IMR-90 (cell line): ENCODE results near the gene HOXA5. TPM values are rescaled to one million over a fixed set of nuclear protein-coding genes. Genes with fewer than 3 reads are reported as not detected.

Experiments
- ATAC-seq: fragments of 200-7000 bp; cut with Tn5 transposase; 2 replicates; pipeline ENCODE4 v1.9.1; 2020; ENCODE audit warnings: low read depth, mild to moderate bottlenecking, moderate library complexity
- BruUV-seq: library from RNA; stranded (reverse); fragments of 400-500 nt; replicated peaks from 2 replicates; lab custom pipeline; 2021; lab: Mats Ljungman, UMichigan
- CTCF ChIA-PET: fragments of 300-600 bp; formaldehyde crosslinking; extraction: SDS; loops from one replicate; lab custom pipeline; 2021; ENCODE audit warnings: antibody characterized with exemption; lab: Yijun Ruan, JAX
- POLR2A ChIA-PET: fragments of 300-600 bp; sonication (Branson Sonifier 250); formaldehyde crosslinking; loops from one replicate; lab custom pipeline; 2022; ENCODE audit warnings: antibody characterized with exemption; ENCODE audit not compliant: unreplicated experiment; lab: Charles Lee
- DNase-seq: peaks from one replicate; pipeline ENCODE4 v3.0.0; 2013
- H2AFZ ChIP-seq: replicated peaks from 2 replicates; pipeline ENCODE3; 2013; ENCODE audit warnings: low read length, mild to moderate bottlenecking; ENCODE audit not compliant: poor library complexity
- H2AK5ac ChIP-seq: 2 replicates; pipeline ENCODE4 v1.6.1; 2013; ENCODE audit warnings: low read depth, low read length, inconsistent platforms
- H2AK9ac ChIP-seq: replicated peaks from 2 replicates; pipeline ENCODE3; 2013; ENCODE audit warnings: mild to moderate bottlenecking, low read depth, low read length, moderate library complexity; ENCODE audit not compliant: poor library complexity
- H2BK120ac ChIP-seq: 2 replicates; pipeline ENCODE4 v1.6.1; 2013; ENCODE audit warnings: low read depth, low read length, inconsistent platforms
- H2BK15ac ChIP-seq: 3 replicates; pipeline ENCODE4 v1.6.1; 2013; ENCODE audit warnings: low read depth, low read length, inconsistent platforms
- H2BK20ac ChIP-seq: 2 replicates; pipeline ENCODE4 v1.6.1; 2013; ENCODE audit warnings: low read depth, mild to moderate bottlenecking, inconsistent platforms, low read length, moderate library complexity
- H2BK5ac ChIP-seq: 2 replicates; pipeline ENCODE4 v1.6.1; 2013; ENCODE audit warnings: mild to moderate bottlenecking, low read depth, low read length, inconsistent platforms; ENCODE audit not compliant: poor library complexity, severe bottlenecking
- H3K14ac ChIP-seq: replicated peaks from 2 replicates; pipeline ENCODE4 v1.6.1; 2013; ENCODE audit warnings: low read depth, low read length, inconsistent platforms
- H3K18ac ChIP-seq: 2 replicates; pipeline ENCODE4 v1.6.1; 2013; ENCODE audit warnings: low read depth, low read length, control low read depth
- H3K23ac ChIP-seq: 2 replicates; pipeline ENCODE4 v1.6.1; 2013; ENCODE audit warnings: low read depth, low read length, inconsistent platforms
- H3K27ac ChIP-seq: 2 replicates; pipeline ENCODE4 v1.5.1; 2013; ENCODE audit warnings: mild to moderate bottlenecking, control low read depth, low read length; ENCODE audit not compliant: insufficient read depth
- H3K27me3 ChIP-seq: 2 replicates; pipeline ENCODE4 v1.6.1; 2013; ENCODE audit warnings: low read length; ENCODE audit not compliant: control insufficient read depth, insufficient read depth
- H3K36me3 ChIP-seq: 2 replicates; pipeline ENCODE4 v1.6.1; 2013; ENCODE audit warnings: low read length, mixed read lengths; ENCODE audit not compliant: control insufficient read depth, insufficient read depth
- H3K4ac ChIP-seq: 2 replicates; pipeline ENCODE4 v1.6.1; 2013; ENCODE audit warnings: low read depth, low read length, inconsistent platforms
- H3K4me1 ChIP-seq: 2 replicates; pipeline ENCODE4 v1.6.1; 2013; ENCODE audit warnings: low read length, mixed read lengths; ENCODE audit not compliant: control insufficient read depth, insufficient read depth
- H3K4me2 ChIP-seq: 2 replicates; pipeline ENCODE4 v1.6.1; 2013; ENCODE audit warnings: low read depth, mild to moderate bottlenecking, control low read depth, low read length, moderate library complexity
- H3K4me3 ChIP-seq: 2 replicates; pipeline ENCODE4 v1.5.1; 2013; ENCODE audit warnings: low read depth, mild to moderate bottlenecking, control low read depth, low read length, moderate library complexity; ENCODE audit not compliant: insufficient read depth
- H3K56ac ChIP-seq: 2 replicates; pipeline ENCODE4 v1.6.1; 2013; ENCODE audit warnings: low read length, inconsistent platforms; ENCODE audit not compliant: insufficient read depth; ENCODE audit errors: extremely low read depth
- H3K79me1 ChIP-seq, 2 experiments: 2 replicates each; pipeline ENCODE4 v1.6.1; 2013; ENCODE audit warnings: low read length in 2 of 2, inconsistent platforms in 1 of 2, low read depth in 1 of 2
- H3K9ac ChIP-seq: 2 replicates; pipeline ENCODE4 v1.6.1; 2013; ENCODE audit warnings: low read depth, low read length, control low read depth
- H3K9me1 ChIP-seq: 2 replicates; pipeline ENCODE4 v1.6.1; 2013; ENCODE audit warnings: low read length, inconsistent platforms; ENCODE audit not compliant: insufficient read depth
- H3K9me3 ChIP-seq: 2 replicates; pipeline ENCODE4 v1.6.1; 2013; ENCODE audit warnings: low read length; ENCODE audit not compliant: control insufficient read depth, insufficient read depth
- H4K20me1 ChIP-seq: 2 replicates; pipeline ENCODE4 v1.6.1; 2013; ENCODE audit warnings: low read length, inconsistent platforms; ENCODE audit not compliant: insufficient read depth
- H4K5ac ChIP-seq: 2 replicates; pipeline ENCODE4 v1.6.1; 2013; ENCODE audit warnings: mild to moderate bottlenecking, low read depth, low read length, control low read depth
- H4K8ac ChIP-seq, 2 experiments: 2 replicates each; pipeline ENCODE4 v1.6.1; 2013; ENCODE audit warnings: low read depth in 2 of 2, low read length in 2 of 2, control low read depth in 1 of 2, inconsistent platforms in 1 of 2
- H4K91ac ChIP-seq: 2 replicates; pipeline ENCODE4 v1.6.1; 2013; ENCODE audit warnings: low read depth, low read length, inconsistent platforms; ENCODE audit not compliant: insufficient read depth
- BHLHE40 ChIP-seq: fragments of 150-350 bp; IDR thresholded peaks from 2 replicates; pipeline ENCODE4 v1.6.1; 2016; ENCODE audit warnings: mild to moderate bottlenecking, low read depth, low read length
- CEBPB ChIP-seq: IDR thresholded peaks from 2 replicates; pipeline ENCODE4 v1.6.1; 2012; ENCODE audit warnings: low read depth, low read length, improper control_type of control experiment
- CHD1 ChIP-seq: IDR thresholded peaks from 2 replicates; pipeline ENCODE4 v1.6.1; 2012; ENCODE audit warnings: low read depth, low read length, improper control_type of control experiment
- CTCF ChIP-seq: conservative IDR thresholded peaks from 2 replicates; pipeline ENCODE4 v1.5.1; 2012; ENCODE audit warnings: mild to moderate bottlenecking, low read depth, low read length, improper control_type of control experiment
- ELK1 ChIP-seq: fragments of 150-350 bp; IDR thresholded peaks from 2 replicates; pipeline ENCODE4 v1.6.1; 2016; ENCODE audit warnings: low read depth, mild to moderate bottlenecking, low read length, moderate library complexity, borderline replicate concordance
- MXI1 ChIP-seq: IDR thresholded peaks from 2 replicates; pipeline ENCODE4 v1.6.1; 2012; ENCODE audit warnings: low read depth, mild to moderate bottlenecking, low read length, moderate library complexity, borderline replicate concordance
- NFE2L2 ChIP-seq: fragments of 150-350 bp; IDR thresholded peaks from 2 replicates; pipeline ENCODE4 v1.6.1; 2016; ENCODE audit warnings: low read depth, mild to moderate bottlenecking, low read length
- POLR2A ChIP-seq: IDR thresholded peaks from 2 replicates; pipeline ENCODE4 v1.6.1; 2012; ENCODE audit warnings: mild to moderate bottlenecking, low read depth, low read length
- RAD21 ChIP-seq: IDR thresholded peaks from 2 replicates; pipeline ENCODE4 v1.6.1; 2012; ENCODE audit warnings: low read length, improper control_type of control experiment
- RCOR1 ChIP-seq: IDR thresholded peaks from 2 replicates; pipeline ENCODE4 v1.6.1; 2012; ENCODE audit warnings: mild to moderate bottlenecking, low read length, improper control_type of control experiment; ENCODE audit not compliant: insufficient replicate concordance
- RFX5 ChIP-seq: IDR thresholded peaks from 2 replicates; pipeline ENCODE4 v1.8.0; 2012; ENCODE audit warnings: low read depth, mild to moderate bottlenecking, low read length, moderate library complexity
- SMC3 ChIP-seq: fragments of 150-350 bp; IDR thresholded peaks from 2 replicates; pipeline ENCODE4 v1.6.1; 2016; ENCODE audit warnings: low read depth, mild to moderate bottlenecking, antibody characterized with exemption, low read length, moderate library complexity
- USF2 ChIP-seq: fragments of 150-350 bp; IDR thresholded peaks from 2 replicates; pipeline ENCODE4 v1.6.1; 2017; ENCODE audit warnings: mild to moderate bottlenecking, antibody characterized with exemption, low read length, low read depth
- WGBS, 2 experiments: methylation state at CpG; one replicate each; pipeline versions ENCODE4 v1.1.5 to v1.1.7; 2013; ENCODE audit warnings: missing lambda C conversion rate in 2 of 2; ENCODE audit not compliant: insufficient read length in 1 of 2; ENCODE audit errors: extremely low coverage in 2 of 2; 5-methylcytosine and 5-hydroxymethylcytosine counted together
- dilution Hi-C: fragments of 300-500 bp; cut with HindIII; formaldehyde crosslinking; loops from one replicate; pipeline ENCODE4 v1.14.3; 2018; ENCODE audit warnings: low sequenced_read_pairs; ENCODE audit not compliant: unreplicated experiment
- in situ Hi-C: fragments of 300-500 bp; cut with MboI; formaldehyde crosslinking; loops from 3 replicates; pipeline ENCODE4 v1.14.3; 2019; ENCODE audit warnings: low sequenced_read_pairs, inconsistent platforms, mixed read lengths
- intact Hi-C: fragments of 100-400 bp; cut with micrococcal nuclease; formaldehyde crosslinking; loops from 2 replicates; pipeline ENCODE4 v1.10.0; 2022
- polyA plus RNA-seq, 3 experiments: library from polyadenylated mRNA; depleted of rRNA; stranded (reverse); fragments of >200 nt; gene quantifications; 2 replicates each; pipeline ENCODE4 v1.2.3, GENCODE V29; 2012; ENCODE audit warnings: low replicate concordance in 1 of 3
- total RNA-seq: library from RNA; depleted of rRNA; stranded (reverse); fragments of >200 nt; gene quantifications from 2 replicates; pipeline ENCODE4 v1.2.3, GENCODE V29; 2012

HOXA5 gene
- total and polyA plus RNA-seq, 2 of the 4 experiments (the other 2 are of a cell fraction): 19.9 to 29.4 TPM

- H3K79me1 ChIP-seq: peaks cover 29 to 50% of the 10 kb centered on the region in 2 experiments
- intact Hi-C loops (loop anchor here (2.0 kb wide), 1 partner anchor 32 kb away; no protein-coding TSS in a partner anchor), dilution Hi-C loops (no loop called here), in situ Hi-C loops (no loop called here)
- H2AFZ ChIP-seq: peak overlapping the region; percentile 24
- no peak overlapping the region for H2BK5ac ChIP-seq
- H3K4me2 ChIP-seq: peak overlapping the region; percentile 84
- WGBS, 2 experiments: 13% methylated on average over 5 of the region's 28 CpGs; no CpG with 5 or more reads in 1 of the 2 experiments
- 0 out of 2 replicates have a peak overlapping the region, but pooled peaks have one; percentile 21 for H2BK20ac ChIP-seq
- ATAC-seq (no peak), DNase-seq (no peak)
- CTCF ChIA-PET: interaction anchor here (1.0 kb wide), 1 partner anchor 18 kb away, joined by 4 read pairs; no protein-coding TSS in a partner anchor
- H3K9ac ChIP-seq: peak overlapping the region; percentile 37
- H3K36me3 ChIP-seq: peaks cover 3% of the 10 kb centered on the region; the same call in 1 of the 2 replicates
- peak overlapping the region; percentile 48 for H4K91ac ChIP-seq
- no peaks in the 10 kb centered on the region for H4K20me1 ChIP-seq
- no peak overlapping the region; the same call in 1 of the 2 replicates for H2AK5ac ChIP-seq
- H3K4me1 ChIP-seq: peaks cover 29% of the 10 kb centered on the region
- H2AK9ac ChIP-seq: no peak overlapping the region
- peak overlapping the region; percentile 27 for H4K5ac ChIP-seq
- no peaks in the 10 kb centered on the region for H3K27me3 ChIP-seq
- H3K4ac ChIP-seq: peak overlapping the region; percentile 49
- H2BK15ac ChIP-seq: peak overlapping the region; percentile 33; the same call in 2 of the 3 replicates
- no peaks in the 10 kb centered on the region for H3K9me3 ChIP-seq
- H2BK120ac ChIP-seq: peak overlapping the region; percentile 58
- 0 out of 2 replicates have a peak overlapping the region, but pooled peaks have one; percentile 22 for H3K56ac ChIP-seq
- H3K27ac ChIP-seq: peak overlapping the region; percentile 41
- H3K4me3 ChIP-seq: peak overlapping the region; percentile 76
- peak overlapping the region; percentile 45; a peak in 2 of 4 replicates for H4K8ac ChIP-seq
- peak overlapping the region; percentile 94 for H3K23ac ChIP-seq
- H3K14ac ChIP-seq: peak overlapping the region; percentile 52; the same call in 1 of the 2 replicates
- POLR2A ChIA-PET: no interaction called here
- H3K18ac ChIP-seq: peak overlapping the region; percentile 32
- H3K9me1 ChIP-seq: peaks cover 15% of the 10 kb centered on the region
- no TSS peak for BruUV-seq
- TF ChIP-seq SMC3 (no peak), CHD1 (no peak), ELK1 (no peak), CTCF (no peak), USF2 (no peak), POLR2A (no peak; the same call in 1 of the 2 replicates), MXI1 (no peak), NFE2L2 (no peak), RAD21 (no peak), CEBPB (no peak), RCOR1 (no peak), RFX5 (no peak), BHLHE40 (no peak)
These were observed 14.4 kb downstream of the HOXA5 start for GRCh38 chr7:27128776-27129728.
